ENCODE data around the gene KPNB1. TPM values are rescaled to one million over a fixed set of nuclear protein-coding genes. Genes with fewer than 3 reads are reported as not detected.
A peak's percentile ranks its signal among the peaks of the same experiment; 100 is the strongest.

The KPNB1 gene
- total RNA-seq, 4 donors from 2014 or later: 72.3 to 276 (median 135) TPM

- H3K27me3 ChIP-seq: peaks cover 0 to 18% of the 10 kb centered on the region in 2 donors
- no peak overlapping the region for H3K27ac ChIP-seq
- H3K4me1 ChIP-seq: peaks cover 0 to 19% (median 6%) of the 10 kb centered on the region in 4 donors
- no peak for TF ChIP-seq POLR2A (IDR thresholded peaks at IDR 0.05)
- TF ChIP-seq CTCF (IDR thresholded peaks at IDR 0.05): no peak
- DNase-seq: peak in 1 of 3 donors; percentile 28
- H3K4me3 ChIP-seq: no peak overlapping the region
- no peaks in the 10 kb centered on the region for H3K9me3 ChIP-seq
- H3K36me3 ChIP-seq: no peaks in the 10 kb centered on the region
Measured at GRCh38 chr17:47731396-47731795, 81.7 kb downstream of the KPNB1 start.

- peak in 1 of 3 donors; percentile 41 for DNase-seq
- Histone ChIP-seq H3K4me1 (peaks cover 0 to 19% (median 6%) of the 10 kb centered on the region in 4 donors), H3K27ac (no peak overlapping the region), H3K36me3 (no peaks in the 10 kb centered on the region), H3K9me3 (no peaks in the 10 kb centered on the region), H3K4me3 (peak overlapping the region in 3 of 4 donors; percentile 53 to 76 (median 62)), H3K27me3 (peaks cover 0 to 18% of the 10 kb centered on the region in 2 donors)
- TF ChIP-seq POLR2A (IDR thresholded peaks at IDR 0.05): no peak
- TF ChIP-seq CTCF (IDR thresholded peaks at IDR 0.05): no peak
Measured at GRCh38 chr17:47732399-47733046, 82.8 kb downstream of the KPNB1 start.

- Histone ChIP-seq H3K27ac (peak within 1 kb of the TSS; percentile 70 to 86 (median 82)), H3K4me1 (peaks cover 0 to 19% (median 6%) of the 10 kb centered on the region in 4 donors), H3K27me3 (peaks cover 0 to 18% of the 10 kb centered on the region in 2 donors), H3K4me3 (peak within 1 kb of the TSS; percentile 53 to 76 (median 62)), H3K36me3 (no peaks in the 10 kb centered on the region), H3K9me3 (no peaks in the 10 kb centered on the region)
- DNase-seq: peak; percentile 74 to 97 (median 95)
- peak in 5 of 6 experiments; percentile 13 to 53 (median 28) for TF ChIP-seq CTCF (IDR thresholded peaks at IDR 0.05)
- peak; percentile 32 to 50 for TF ChIP-seq POLR2A (IDR thresholded peaks at IDR 0.05)
Measured at GRCh38 chr17:47733047-47733673, 83.4 kb downstream of the KPNB1 start, which contains the start of gene TBX21. TBX21 (plus strand) TSS chr17:47733236; CDS start chr17:47733455, 219 bp downstream.

GRCh38 chr17:47733674-47734410 lies 84.1 kb downstream of the KPNB1 start:
- Histone ChIP-seq H3K27ac (peak overlapping the region; percentile 70 to 86 (median 82)), H3K36me3 (no peaks in the 10 kb centered on the region), H3K4me1 (peaks cover 0 to 19% (median 6%) of the 10 kb centered on the region in 4 donors), H3K27me3 (peaks cover 0 to 18% of the 10 kb centered on the region in 2 donors), H3K4me3 (peak overlapping the region; percentile 53 to 76 (median 62)), H3K9me3 (no peaks in the 10 kb centered on the region)
- TF ChIP-seq CTCF (IDR thresholded peaks at IDR 0.05) (no peak), POLR2A (IDR thresholded peaks at IDR 0.05) (no peak)
- DNase-seq: peak in 2 of 3 donors; percentile 48 to 51

- Histone ChIP-seq H3K4me1 (peaks cover 0 to 19% (median 6%) of the 10 kb centered on the region in 4 donors), H3K9me3 (no peaks in the 10 kb centered on the region), H3K4me3 (peak overlapping the region; percentile 53 to 76 (median 62)), H3K27ac (peak overlapping the region; percentile 58 to 86 (median 82)), H3K27me3 (peaks cover 0 to 18% of the 10 kb centered on the region in 2 donors), H3K36me3 (no peaks in the 10 kb centered on the region)
- DNase-seq: peak in 1 of 3 donors; percentile 7
- TF ChIP-seq POLR2A (IDR thresholded peaks at IDR 0.05): no peak
- no peak for TF ChIP-seq CTCF (IDR thresholded peaks at IDR 0.05)
Measured at GRCh38 chr17:47735139-47735464, 85.4 kb downstream of the KPNB1 start.

Measured in Peyer's patch (tissue), 4 donors.